ENCODE measurements around the gene TRPM2. TPM values are rescaled to one million over a fixed set of nuclear protein-coding genes. Genes with fewer than 3 reads are reported as not detected.
"Not testable (repeated sequence)": the region's sequence is repeated elsewhere in the genome, so short reads cannot be mapped to it uniquely, and the experiment has no call there.

TRPM2 gene
- total and polyA plus RNA-seq, 2 of the 8 experiments (the other 6 are each of a cell fraction or from before 2014, with no cell fraction given), result 0.27 to 0.28 TPM

GRCh38 chr21:44404482-44404881 lies 51.1 kb downstream of the TRPM2 start:
- H2AK5ac ChIP-seq (ENCODE audit: low read depth, low read length); H3K9ac ChIP-seq (replicated peaks in 1 of 4; ENCODE audit: extremely low read depth in 1 of 4, low read depth in 3 of 4, low read length in 3 of 4); H3K56ac ChIP-seq (replicated peaks; ENCODE audit: insufficient read length, low read depth, low read length); H3K36me3 ChIP-seq (ENCODE audit: control insufficient read depth in 2 of 4, insufficient read depth in 4 of 4, low read length in 3 of 4); DNase-seq (ENCODE audit: low read depth in 1 of 2, low spot score in 2 of 2); H2BK5ac ChIP-seq (ENCODE audit: low read depth, low read length); H2BK12ac ChIP-seq (ENCODE audit: low read depth, low read length); H4K5ac ChIP-seq (ENCODE audit: insufficient read length, low read depth, low read length); H3K4me2 ChIP-seq (ENCODE audit: insufficient read depth in 1 of 2, low read depth in 2 of 2, low read length in 2 of 2); H3K27ac ChIP-seq (ENCODE audit: low read depth, low read length); H3K4ac ChIP-seq (replicated peaks; ENCODE audit: insufficient read length, low read depth, low read length); H4K20me1 ChIP-seq (replicated peaks in 1 of 2; ENCODE audit: control insufficient read depth in 1 of 2, insufficient read depth in 2 of 2, low read length in 2 of 2); H3K23ac ChIP-seq (ENCODE audit: insufficient read length); H3K4me1 ChIP-seq (replicated peaks in 1 of 4; ENCODE audit: control insufficient read depth in 3 of 4, insufficient read depth in 4 of 4, low read length in 3 of 4); H3K14ac ChIP-seq (ENCODE audit: insufficient read length); H2AFZ ChIP-seq (ENCODE audit: low read length); FAIRE-seq; H2BK20ac ChIP-seq (ENCODE audit: low read length); H4K8ac ChIP-seq (ENCODE audit: extremely low read depth, insufficient read depth, low read length); H3K79me2 ChIP-seq (ENCODE audit: control insufficient read depth in 1 of 2, insufficient read depth in 2 of 2, low read length in 2 of 2); H3K18ac ChIP-seq (ENCODE audit: extremely low read depth, low read length); H3K4me3 ChIP-seq (ENCODE audit: extremely low read depth in 1 of 4, insufficient read depth in 2 of 4, low read depth in 3 of 4, low read length in 4 of 4); H2BK120ac ChIP-seq (replicated peaks; ENCODE audit: low read depth, low read length); H3K23me2 ChIP-seq (ENCODE audit: low read depth, low read length); H3K27me3 ChIP-seq (replicated peaks in 1 of 4; ENCODE audit: control insufficient read depth in 3 of 4, extremely low read depth in 1 of 4, insufficient read depth in 3 of 4, low read length in 3 of 4); H3K79me1 ChIP-seq (ENCODE audit: low read depth, low read length); H2BK15ac ChIP-seq (ENCODE audit: low read length); POLR2A ChIA-PET (ENCODE audit: partially characterized antibody); H4K91ac ChIP-seq (replicated peaks; ENCODE audit: insufficient read length, low read length): not testable (repeated sequence)
- H3K9me3 ChIP-seq (ENCODE audit: insufficient read depth in 2 of 2, low read depth in 1 of 2, low read length in 1 of 2), result peaks cover 14 to 17% of the 10 kb centered on the region in 2 experiments
- CTCF ChIA-PET (ENCODE audit: partially characterized antibody), result interaction anchor here (1.2 kb wide), 1 partner anchor 28 kb away, joined by 5 read pairs; no protein-coding TSS in a partner anchor
- WGBS, 2 experiments (ENCODE audit: extremely low coverage in 1 of 2, insufficient coverage in 1 of 2, insufficient read length in 1 of 2, insufficient replicate concordance in 2 of 2, low coverage in 1 of 2, low lambda C conversion rate in 2 of 2, missing lambda C conversion rate in 1 of 2), result 91% methylated on average over 7 of the region's 7 CpGs; no CpG with 5 or more reads in 1 of the 2 experiments

All from H1 (cell line).